Heart right ventricle (tissue), 16 donors: ENCODE data around the gene SPATA4. TPM values are rescaled to one million over a fixed set of nuclear protein-coding genes. Genes with fewer than 3 reads are reported as not detected.

Experiments used
- ATAC-seq, 8 donors: fragments of 200-7000 bp; cut with Tn5 transposase; one replicate each; pipeline ENCODE4 v1.9.1; 2020; ENCODE audit warnings: mild to moderate bottlenecking in 8 of 8, moderate library complexity in 8 of 8, moderate number of reproducible peaks in 1 of 8
- DNase-seq, 2 donors: peaks; one replicate each; pipeline ENCODE4 v3.0.0-alpha.2; 2020
- H3K27ac ChIP-seq, 10 donors: fragments of 200-600 bp; sonication (generic) in 2 of 10; one replicate each; pipeline versions ENCODE4 v1.5.0 to v1.8.0; 2020 to 2022; ENCODE audit warnings: mild to moderate bottlenecking in 3 of 10
- H3K27me3 ChIP-seq, 7 donors: fragments of 200-600 bp; one replicate each; pipeline ENCODE4 v1.8.0; 2021 to 2022; ENCODE audit warnings: mild to moderate bottlenecking in 2 of 7
- H3K36me3 ChIP-seq, 9 donors: fragments of 200-600 bp; sonication (generic) in 1 of 9; one replicate each; pipeline versions ENCODE4 v1.5.0 to v1.8.0; 2020 to 2022; ENCODE audit warnings: mild to moderate bottlenecking in 2 of 9
- H3K4me1 ChIP-seq, 9 donors: fragments of 200-600 bp; sonication (generic) in 1 of 9; one replicate each; pipeline versions ENCODE4 v1.5.0 to v1.8.0; 2020 to 2022; ENCODE audit warnings: mild to moderate bottlenecking in 4 of 9
- H3K4me3 ChIP-seq, 10 donors: fragments of 200-600 bp; sonication (generic) in 2 of 10; one replicate each; pipeline versions ENCODE4 v1.5.0 to v1.8.0; 2020 to 2022; ENCODE audit warnings: mild to moderate bottlenecking in 7 of 10, moderate library complexity in 2 of 10
- H3K9me3 ChIP-seq, 11 donors: fragments of 200-600 bp in 10 of 11; sonication (generic) in 2 of 11; one replicate each; pipeline versions ENCODE4 v1.5.0 to v1.8.0; 2013 to 2022; ENCODE audit warnings: mild to moderate bottlenecking in 2 of 11, control low read depth in 1 of 11, moderate library complexity in 1 of 11
- CTCF ChIP-seq, 9 donors: fragments of 200-600 bp; sonication (generic) in 2 of 9; IDR thresholded peaks; one replicate each; pipeline versions ENCODE4 v1.5.0 to v1.8.0; 2021 to 2022; ENCODE audit warnings: antibody characterized with exemption in 9 of 9, mild to moderate bottlenecking in 5 of 9, moderate library complexity in 1 of 9
- WGBS, 2 donors: extraction: QIAGEN DNeasy Blood & Tissue Kit; methylation state at CpG; one replicate each; pipeline ENCODE4 v1.1.7; 2013; ENCODE audit warnings: inconsistent platforms in 1 of 2; 5-methylcytosine and 5-hydroxymethylcytosine counted together
- intact Hi-C, 10 donors: fragments of 100-400 bp; cut with DNase I; formaldehyde crosslinking; loops; one replicate each; pipeline versions ENCODE4 v1.11.1 to v1.14.2; 2022
- polyA plus RNA-seq, 2 donors: library from polyadenylated mRNA; stranded (reverse); fragments of 200-250 nt; gene quantifications; one replicate each; pipeline ENCODE4 v1.2.3, GENCODE V29; 2013
- total RNA-seq, 10 donors: library from RNA; stranded (reverse); fragmentation: NEBNext Ultra II Directional in 3 of 10; extraction: Animal tissue kit (Norgen Biotek cat#: 25700) in 3 of 10; gene quantifications; one replicate each; pipeline versions ENCODE4 v1.2.1 to v1.2.4, GENCODE V29; 2021 to 2023
- donor health status: Arrhythmogenic right ventricular cardiomyopathy.
- donor health status: ischemic (EF 13 %, LVEDD 7.1; RV severe dilation, severe dysfunction).
- donor health status: healthy with polysubstance abuse.
- donor health status: DM: no; HTN: yes; CAD: no.
- donor health status: DM: no; HTN: no; CAD: no.
- donor health status: ischemic (EF 25% LVEDD 6.9; RV normal size, moderate dysfunction).
- donor health status: ischemic (EF 25% LVEDD 5.7; RV mildly dilated, moderate dysfunction).
- donor health status: healthy.
- donor health status: DM: yes; HTN: yes; CAD: no.
- donor health status: Ischemic cardiomyopathy.
- donor health status: ischemic (EF 35%, LVEDD 5.7; RV mildly dilated, moderate dysfunction).
- donor health status: nonischemic (EF 11% LVEDD 7.7; RV severe dilation, severe dysfunction).
- donor health status: DM: yes; HTN: yes; CAD: no.
- donor health status: PGD.
- donor health status: ischemic (EF 29% LVEDD 5.4; RV normal size, mild dysfunction).
- donor health status: nonischemic (EF 23%, LVEDD 6.1; RV moderate dilation, normal function).

Gene SPATA4
- total and polyA plus RNA-seq, 12 donors: 0.16 to 0.99 (median 0.37) TPM; not detected in 1

DNA sequence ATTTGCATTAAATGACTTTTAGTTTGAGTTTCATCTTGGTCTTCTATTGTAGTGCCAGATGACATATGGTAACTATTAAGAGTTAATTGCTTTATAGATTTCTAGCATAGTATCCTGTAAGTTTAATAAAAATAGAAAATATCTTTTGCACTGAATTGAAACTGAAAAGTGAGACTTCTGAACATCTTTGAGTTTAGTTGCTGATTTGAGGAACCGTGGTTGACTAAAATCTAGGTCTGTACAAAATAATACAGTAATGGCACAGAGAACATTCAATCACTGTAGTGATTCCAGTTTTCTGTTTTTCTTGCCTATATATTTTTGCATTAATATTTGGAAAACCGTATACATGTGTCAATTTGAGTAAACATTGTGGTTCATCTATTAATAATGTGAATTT is 60.7 kb downstream of the SPATA4 start:
- Histone ChIP-seq H3K27me3 (no peaks in the 10 kb centered on the region), H3K4me1 (no peaks in the 10 kb centered on the region), H3K4me3 (no peak overlapping the region), H3K36me3 (no peaks in the 10 kb centered on the region), H3K9me3 (no peaks in the 10 kb centered on the region), H3K27ac (no peak overlapping the region)
- DNase-seq: no peak
- 78 to 83% methylated on average over 2 of the region's 2 CpGs for WGBS, 2 donors
- no peak for ATAC-seq
- intact Hi-C loops: no loop called here
- TF ChIP-seq CTCF (IDR thresholded peaks at IDR 0.05): no peak

Other genes with a start within 250 kb of the SPATA4 start
- under 1 TPM; 0.11 to 0.90 (median 0.44) TPM for gene WDR17, start 129.7 kb downstream of the SPATA4 start, total RNA-seq
- gene WDR17, start 129.7 kb downstream of the SPATA4 start, polyA plus RNA-seq: under 1 TPM; 0.06 to 0.29 TPM
- gene ASB5, start 73.6 kb upstream of the SPATA4 start, total RNA-seq: 1 to 10 TPM; 2.1 to 6.5 (median 4.0) TPM
- gene ASB5, start 73.6 kb upstream of the SPATA4 start, polyA plus RNA-seq: 1 to 10 TPM in 1 of 2 donors, under 1 TPM in 1; 0.95 to 1.2 TPM
- gene SPCS3, start 124.4 kb upstream of the SPATA4 start, total RNA-seq: 100 to 1,000 TPM in 2 of 10 donors, 10 to 100 TPM in 8; 74.1 to 122 (median 90.9) TPM
- gene SPCS3, start 124.4 kb upstream of the SPATA4 start, polyA plus RNA-seq: 10 to 100 TPM; 21.7 to 99.5 TPM